ENCODE data around the gene AGBL1. TPM values are rescaled to one million over a fixed set of nuclear protein-coding genes. Genes with fewer than 3 reads are reported as not detected.

AGBL1 gene
- total and polyA plus RNA-seq, 9 donors: under 0.01 to 0.02 TPM; not detected in 7

DNA sequence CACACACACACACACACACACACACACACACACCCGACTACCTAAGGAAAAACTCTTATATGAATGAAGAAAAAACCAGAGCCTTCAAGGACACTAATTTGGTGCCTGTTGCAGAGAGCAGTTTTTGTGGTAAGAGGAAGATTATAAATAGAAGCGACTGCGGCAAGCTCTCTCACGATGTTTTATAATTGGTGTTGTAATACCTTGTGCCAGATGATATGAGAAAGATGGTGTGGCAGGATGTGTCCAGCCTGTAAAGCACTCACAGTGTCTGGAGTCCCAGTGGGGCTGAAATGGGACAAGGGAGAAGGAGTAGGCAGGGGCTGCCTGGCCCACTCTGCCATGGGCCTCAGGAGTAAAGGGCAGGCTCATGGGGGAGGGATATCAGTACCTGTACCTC lies 839.9 kb downstream of the AGBL1 start:
- Histone ChIP-seq H3K9me3 (no peaks in the 10 kb centered on the region), H3K27ac (no peak overlapping the region), H3K27me3 (no peaks in the 10 kb centered on the region), H3K4me1 (ENCODE audit: insufficient read depth) (no peaks in the 10 kb centered on the region), H3K4me3 (no peak overlapping the region), H3K36me3 (no peaks in the 10 kb centered on the region)
- 39 to 49% (median 44%) methylated on average over 4 of the region's 4 CpGs for WGBS, 3 donors
- no peak for DNase-seq
- intact Hi-C loops (cut with DNase I): loop anchor here in 1 of 4 donors (10.0 kb wide), 1 partner anchor 1355 kb away; no protein-coding TSS in a partner anchor
- TF ChIP-seq, protein P1, sequence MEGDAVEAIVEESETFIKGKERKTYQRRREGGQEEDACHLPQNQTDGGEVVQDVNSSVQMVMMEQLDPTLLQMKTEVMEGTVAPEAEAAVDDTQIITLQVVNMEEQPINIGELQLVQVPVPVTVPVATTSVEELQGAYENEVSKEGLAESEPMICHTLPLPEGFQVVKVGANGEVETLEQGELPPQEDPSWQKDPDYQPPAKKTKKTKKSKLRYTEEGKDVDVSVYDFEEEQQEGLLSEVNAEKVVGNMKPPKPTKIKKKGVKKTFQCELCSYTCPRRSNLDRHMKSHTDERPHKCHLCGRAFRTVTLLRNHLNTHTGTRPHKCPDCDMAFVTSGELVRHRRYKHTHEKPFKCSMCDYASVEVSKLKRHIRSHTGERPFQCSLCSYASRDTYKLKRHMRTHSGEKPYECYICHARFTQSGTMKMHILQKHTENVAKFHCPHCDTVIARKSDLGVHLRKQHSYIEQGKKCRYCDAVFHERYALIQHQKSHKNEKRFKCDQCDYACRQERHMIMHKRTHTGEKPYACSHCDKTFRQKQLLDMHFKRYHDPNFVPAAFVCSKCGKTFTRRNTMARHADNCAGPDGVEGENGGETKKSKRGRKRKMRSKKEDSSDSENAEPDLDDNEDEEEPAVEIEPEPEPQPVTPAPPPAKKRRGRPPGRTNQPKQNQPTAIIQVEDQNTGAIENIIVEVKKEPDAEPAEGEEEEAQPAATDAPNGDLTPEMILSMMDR (IDR thresholded peaks at IDR 0.05): no peak
- no peak for TF ChIP-seq EP300 (IDR thresholded peaks at IDR 0.05)
- TF ChIP-seq POLR2A (IDR thresholded peaks at IDR 0.05): no peak

DNA sequence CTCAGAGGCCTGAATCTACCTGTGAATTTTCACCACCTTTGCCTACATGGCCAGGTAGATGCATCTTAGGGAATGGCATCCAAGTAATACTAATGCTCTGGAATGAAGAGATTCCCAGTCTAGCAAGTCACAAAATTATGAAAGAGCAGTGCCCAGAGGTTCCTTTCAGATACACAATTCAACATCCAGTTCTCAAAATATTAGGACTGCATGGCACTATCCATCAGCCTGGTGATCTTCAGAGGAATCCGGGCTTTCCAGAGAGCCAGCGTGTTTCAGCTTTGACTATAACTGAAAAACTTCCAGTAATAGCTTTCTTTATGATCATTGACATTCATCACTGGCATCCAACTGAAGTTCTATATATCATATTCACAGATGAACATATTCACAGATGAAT lies 849.8 kb downstream of the AGBL1 start:
- Histone ChIP-seq H3K9me3 (no peaks in the 10 kb centered on the region), H3K4me1 (ENCODE audit: insufficient read depth) (no peaks in the 10 kb centered on the region), H3K4me3 (no peak overlapping the region), H3K27ac (no peak overlapping the region), H3K36me3 (no peaks in the 10 kb centered on the region), H3K27me3 (no peaks in the 10 kb centered on the region)
- no peak for DNase-seq
- WGBS, 3 donors: 79 to 88% (median 84%) methylated on average over 2 of the region's 2 CpGs
- TF ChIP-seq EP300 (IDR thresholded peaks at IDR 0.05) (no peak), POLR2A (IDR thresholded peaks at IDR 0.05) (no peak)
- TF ChIP-seq, protein P1 (IDR thresholded peaks at IDR 0.05): no peak
- intact Hi-C loops (cut with DNase I): loop anchor here in 1 of 4 donors (10.0 kb wide), 1 partner anchor 65 kb away; no protein-coding TSS in a partner anchor

- Histone ChIP-seq H3K4me1 (ENCODE audit: insufficient read depth) (no peaks in the 10 kb centered on the region), H3K27ac (no peak overlapping the region), H3K27me3 (no peaks in the 10 kb centered on the region), H3K9me3 (no peaks in the 10 kb centered on the region), H3K36me3 (no peaks in the 10 kb centered on the region), H3K4me3 (no peak overlapping the region)
- intact Hi-C loops (cut with DNase I): no loop called here
- DNase-seq: no peak
- WGBS, 3 donors: 70 to 74% (median 73%) methylated on average over 4 of the region's 4 CpGs
- TF ChIP-seq EP300 (IDR thresholded peaks at IDR 0.05) (no peak), POLR2A (IDR thresholded peaks at IDR 0.05) (no peak)
- TF ChIP-seq, protein P1 (IDR thresholded peaks at IDR 0.05): no peak
These were observed 852.8 kb downstream of the AGBL1 start for GRCh38 chr15:86932456-86932855.

DNA sequence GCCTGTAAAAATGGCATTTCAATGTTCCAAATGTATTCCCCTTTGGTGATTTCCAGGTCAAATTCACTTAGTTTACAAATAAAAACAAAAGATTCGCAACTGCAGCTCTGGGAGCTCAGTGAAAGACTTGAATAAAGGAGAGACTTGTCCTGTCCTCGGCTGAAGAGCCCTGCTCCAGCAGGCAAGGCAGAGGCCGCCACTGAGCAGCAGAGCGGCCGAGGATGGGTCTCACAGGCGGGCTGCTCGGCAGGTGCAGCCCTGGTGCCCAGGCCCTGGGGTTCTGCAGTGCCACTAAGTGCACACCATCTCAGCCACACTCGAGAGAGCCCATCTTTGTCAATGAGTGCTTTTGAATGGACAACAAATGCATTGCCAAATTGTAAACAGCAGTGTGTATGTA lies 856.2 kb downstream of the AGBL1 start:
- Histone ChIP-seq H3K4me3 (no peak overlapping the region), H3K27me3 (no peaks in the 10 kb centered on the region), H3K36me3 (no peaks in the 10 kb centered on the region), H3K4me1 (ENCODE audit: insufficient read depth) (no peaks in the 10 kb centered on the region), H3K27ac (no peak overlapping the region), H3K9me3 (no peaks in the 10 kb centered on the region)
- intact Hi-C loops (cut with DNase I): no loop called here
- TF ChIP-seq POLR2A (IDR thresholded peaks at IDR 0.05) (no peak), EP300 (IDR thresholded peaks at IDR 0.05) (no peak)
- TF ChIP-seq, protein P1 (IDR thresholded peaks at IDR 0.05): no peak
- 57 to 68% (median 62%) methylated on average over 8 of the region's 8 CpGs for WGBS, 3 donors
- no peak for DNase-seq
